ENCODE measurements around the gene B4GALT2. TPM values are rescaled to one million over a fixed set of nuclear protein-coding genes. Genes with fewer than 3 reads are reported as not detected.

The B4GALT2 gene
- total and polyA plus RNA-seq, 3 experiments from 2014 or later, result 1.9 to 41.7 (median 39.7) TPM

GRCh38 chr1:43969416-43969745 lies 9.6 kb upstream of the B4GALT2 start:
- Histone ChIP-seq H3K4me3 (ENCODE audit: low read length) (peak overlapping the region; percentile 67), H3K27ac (ENCODE audit: low read depth, low read length) (no peak overlapping the region), H3K4me1 (ENCODE audit: insufficient read depth, low read length) (peaks cover 20% of the 10 kb centered on the region), H3K36me3 (ENCODE audit: insufficient read depth, low read length) (peaks cover 3% of the 10 kb centered on the region), H3K27me3 (ENCODE audit: insufficient read depth, low read length, poor library complexity, severe bottlenecking) (no peaks in the 10 kb centered on the region), H3K9me3 (ENCODE audit: low read length) (no peaks in the 10 kb centered on the region)
- peaks cover 0 to 26% (median 0%) of the 10 kb centered on the region in 3 donors for H3K36me3 Mint-ChIP-seq
- peak overlapping the region; percentile 93 to 97 (median 94) for H3K4me3 Mint-ChIP-seq
- no peaks in the 10 kb centered on the region for H3K9me3 Mint-ChIP-seq
- ChIA-PET POLR2A (interaction anchor here (0.8 to 1.2 kb wide), 2 partner anchors 22 to 23 kb away, joined by 5 to 6 read pairs; partner anchors contain the start of gene IPO13), CTCF (interaction anchor here (1.4 kb wide), 2 partner anchors 16 to 22 kb away, joined by 3 to 8 read pairs; partner anchors contain the start of gene IPO13)
- H3K27me3 Mint-ChIP-seq, result no peaks in the 10 kb centered on the region
- no peak for DNase-seq
- peak overlapping the region; percentile 31 to 99 (median 54) for H3K27ac Mint-ChIP-seq
- peaks cover 32 to 36% (median 33%) of the 10 kb centered on the region in 3 donors for H3K4me1 Mint-ChIP-seq

- DNase-seq, result peak; percentile 88 to 96 (median 92)
- no peaks in the 10 kb centered on the region for H3K27me3 ChIP-seq (ENCODE audit: insufficient read depth, low read length, poor library complexity, severe bottlenecking)
- H3K27ac Mint-ChIP-seq, result peak within 1 kb of the TSS; percentile 46 to 99 (median 88)
- peaks cover 0 to 30% (median 0%) of the 10 kb centered on the region in 3 donors for H3K36me3 Mint-ChIP-seq
- H3K27me3 Mint-ChIP-seq, result no peaks in the 10 kb centered on the region
- CTCF ChIA-PET, result interaction anchor here (1.3 to 2.0 kb wide), 4 partner anchors 12 to 35 kb away, joined by 3 to 8 read pairs (median 6); partner anchors contain the start of gene IPO13
- H3K4me3 ChIP-seq (ENCODE audit: low read length), result peak within 1 kb of the TSS; percentile 67
- peak within 1 kb of the TSS; percentile 93 to 97 (median 94) for H3K4me3 Mint-ChIP-seq
- H3K4me1 Mint-ChIP-seq, result peaks cover 32 to 37% (median 34%) of the 10 kb centered on the region in 3 donors
- no peaks in the 10 kb centered on the region for H3K9me3 ChIP-seq (ENCODE audit: low read length)
- peak within 1 kb of the TSS; percentile 46 for H3K27ac ChIP-seq (ENCODE audit: low read depth, low read length)
- H3K9me3 Mint-ChIP-seq, result no peaks in the 10 kb centered on the region
- peaks cover 20% of the 10 kb centered on the region for H3K4me1 ChIP-seq (ENCODE audit: insufficient read depth, low read length)
- peaks cover 3% of the 10 kb centered on the region for H3K36me3 ChIP-seq (ENCODE audit: insufficient read depth, low read length)
- POLR2A ChIA-PET, result interaction anchor here (0.8 to 1.2 kb wide), 2 partner anchors 22 to 23 kb away, joined by 5 to 6 read pairs; partner anchors contain the start of gene IPO13
These were observed 9.1 kb upstream of the B4GALT2 start, which contains the start of gene DPH2 for GRCh38 chr1:43969746-43970466. TSS of gene DPH2 (plus strand) at chr1:43970010. CDS start at chr1:43970176, 166 bp downstream.

- Mint-ChIP-seq H3K27me3 (no peaks in the 10 kb centered on the region), H3K4me3 (peak overlapping the region; percentile 93 to 97 (median 94)), H3K27ac (peak overlapping the region in 6 of 8 donors; percentile 61 to 99 (median 89)), H3K9me3 (no peaks in the 10 kb centered on the region), H3K4me1 (peaks cover 32 to 40% (median 37%) of the 10 kb centered on the region in 3 donors), H3K36me3 (peaks cover 0 to 31% (median 0%) of the 10 kb centered on the region in 3 donors)
- DNase-seq, result no peak
- Histone ChIP-seq H3K36me3 (ENCODE audit: insufficient read depth, low read length) (peaks cover 3% of the 10 kb centered on the region), H3K4me3 (ENCODE audit: low read length) (peak overlapping the region; percentile 67), H3K4me1 (ENCODE audit: insufficient read depth, low read length) (peaks cover 21% of the 10 kb centered on the region), H3K27ac (ENCODE audit: low read depth, low read length) (peak overlapping the region; percentile 46), H3K27me3 (ENCODE audit: insufficient read depth, low read length, poor library complexity, severe bottlenecking) (no peaks in the 10 kb centered on the region), H3K9me3 (ENCODE audit: low read length) (no peaks in the 10 kb centered on the region)
- ChIA-PET POLR2A (interaction anchor here (1.2 kb wide), 1 partner anchor 24 kb away, joined by 5 read pairs; the partner anchor contains the start of gene IPO13), CTCF (interaction anchor here (1.3 to 2.0 kb wide), 4 partner anchors 13 to 36 kb away, joined by 3 to 8 read pairs (median 6); partner anchors contain the start of gene IPO13)
These were observed 8.5 kb upstream of the B4GALT2 start for GRCh38 chr1:43970502-43970901.

- H3K27me3 ChIP-seq (ENCODE audit: insufficient read depth, low read length, poor library complexity, severe bottlenecking), result no peaks in the 10 kb centered on the region
- no peak for DNase-seq
- Mint-ChIP-seq H3K27me3 (no peaks in the 10 kb centered on the region), H3K4me1 (peaks cover 35 to 44% (median 41%) of the 10 kb centered on the region in 3 donors), H3K36me3 (peaks cover 0 to 35% (median 0%) of the 10 kb centered on the region in 3 donors), H3K27ac (peak overlapping the region in 2 of 8 donors; percentile 42 to 60), H3K9me3 (no peaks in the 10 kb centered on the region), H3K4me3 (peak overlapping the region; percentile 93 to 97 (median 94))
- CTCF ChIA-PET, result interaction anchor here (1.3 to 2.0 kb wide), 2 partner anchors 13 to 36 kb away, joined by 3 to 8 read pairs; no protein-coding TSS in a partner anchor
- peaks cover 3% of the 10 kb centered on the region for H3K36me3 ChIP-seq (ENCODE audit: insufficient read depth, low read length)
- peaks cover 25% of the 10 kb centered on the region for H3K4me1 ChIP-seq (ENCODE audit: insufficient read depth, low read length)
- POLR2A ChIA-PET, result no interaction called here
- H3K27ac ChIP-seq (ENCODE audit: low read depth, low read length), result no peak overlapping the region
- H3K4me3 ChIP-seq (ENCODE audit: low read length), result no peak overlapping the region
- no peaks in the 10 kb centered on the region for H3K9me3 ChIP-seq (ENCODE audit: low read length)
These were observed 8.1 kb upstream of the B4GALT2 start for GRCh38 chr1:43970911-43971310.

GRCh38 chr1:43971336-43971980 lies 7.6 kb upstream of the B4GALT2 start:
- no peak for DNase-seq
- Mint-ChIP-seq H3K4me3 (peak overlapping the region; percentile 93 to 97 (median 94)), H3K27ac (no peak overlapping the region), H3K27me3 (no peaks in the 10 kb centered on the region), H3K36me3 (peaks cover 0 to 37% (median 0%) of the 10 kb centered on the region in 3 donors), H3K9me3 (no peaks in the 10 kb centered on the region), H3K4me1 (peaks cover 40 to 49% (median 46%) of the 10 kb centered on the region in 3 donors)
- H3K4me3 ChIP-seq (ENCODE audit: low read length), result no peak overlapping the region
- H3K36me3 ChIP-seq (ENCODE audit: insufficient read depth, low read length), result peaks cover 7% of the 10 kb centered on the region
- no peaks in the 10 kb centered on the region for H3K27me3 ChIP-seq (ENCODE audit: insufficient read depth, low read length, poor library complexity, severe bottlenecking)
- ChIA-PET CTCF (interaction anchor here (1.3 to 2.0 kb wide), 2 partner anchors 14 to 37 kb away, joined by 3 to 8 read pairs; no protein-coding TSS in a partner anchor), POLR2A (no interaction called here)
- H3K4me1 ChIP-seq (ENCODE audit: insufficient read depth, low read length), result peaks cover 30% of the 10 kb centered on the region
- no peak overlapping the region for H3K27ac ChIP-seq (ENCODE audit: low read depth, low read length)
- H3K9me3 ChIP-seq (ENCODE audit: low read length), result no peaks in the 10 kb centered on the region

- H3K4me1 ChIP-seq (ENCODE audit: insufficient read depth, low read length), result peaks cover 51% of the 10 kb centered on the region
- peaks cover 0 to 6% of the 10 kb centered on the region in 2 donors for H3K27me3 Mint-ChIP-seq
- POLR2A ChIA-PET, result interaction anchor here (0.8 kb wide), 1 partner anchor 27 kb away, joined by 3 read pairs; the partner anchor contains the start of gene IPO13
These were observed 5.0 kb upstream of the B4GALT2 start for GRCh38 chr1:43973981-43974442.

GRCh38 chr1:43974443-43975248 lies 4.4 kb upstream of the B4GALT2 start, which contains the start of gene ATP6V0B:
TSS of gene ATP6V0B (plus strand) at chr1:43974960. CDS start at chr1:43975041, 81 bp downstream.
- peak within 1 kb of the TSS; percentile 86 to 99 (median 93) for H3K27ac Mint-ChIP-seq
- Histone ChIP-seq H3K4me3 (ENCODE audit: low read length) (peak within 1 kb of the TSS; percentile 85), H3K27ac (ENCODE audit: low read depth, low read length) (peak within 1 kb of the TSS; percentile 79), H3K4me1 (ENCODE audit: insufficient read depth, low read length) (peaks cover 46% of the 10 kb centered on the region), H3K27me3 (ENCODE audit: insufficient read depth, low read length, poor library complexity, severe bottlenecking) (no peaks in the 10 kb centered on the region), H3K9me3 (ENCODE audit: low read length) (no peaks in the 10 kb centered on the region), H3K36me3 (ENCODE audit: insufficient read depth, low read length) (peaks cover 21% of the 10 kb centered on the region)
- H3K9me3 Mint-ChIP-seq, result no peaks in the 10 kb centered on the region
- H3K27me3 Mint-ChIP-seq, result peaks cover 0 to 6% of the 10 kb centered on the region in 2 donors
- H3K4me3 Mint-ChIP-seq, result peak within 1 kb of the TSS; percentile 86 to 98 (median 94)
- peaks cover 57 to 67% (median 66%) of the 10 kb centered on the region in 3 donors for H3K4me1 Mint-ChIP-seq
- CTCF ChIA-PET, result interaction anchor here (0.8 to 2.5 kb wide), 3 partner anchors 28 to 62 kb away, joined by 3 to 12 read pairs (median 5); partner anchors contain the start of gene IPO13
- POLR2A ChIA-PET, result interaction anchor here (1.0 to 1.6 kb wide), 2 partner anchors 28 to 325 kb away, joined by 4 to 9 read pairs; partner anchors contain the start of genes IPO13 and KDM4A
- peaks cover 3 to 54% (median 9%) of the 10 kb centered on the region in 3 donors for H3K36me3 Mint-ChIP-seq
- peak; percentile 86 to 94 (median 94) for DNase-seq

More at GRCh38 chr1:43973981-43974442, 5.0 kb upstream of the B4GALT2 start:
- Histone ChIP-seq H3K4me3 (ENCODE audit: low read length) (peak overlapping the region; percentile 85), H3K27me3 (ENCODE audit: insufficient read depth, low read length, poor library complexity, severe bottlenecking) (no peaks in the 10 kb centered on the region), H3K27ac (ENCODE audit: low read depth, low read length) (peak overlapping the region; percentile 79), H3K9me3 (ENCODE audit: low read length) (no peaks in the 10 kb centered on the region), H3K36me3 (ENCODE audit: insufficient read depth, low read length) (peaks cover 21% of the 10 kb centered on the region)
- Mint-ChIP-seq H3K36me3 (peaks cover 3 to 54% (median 9%) of the 10 kb centered on the region in 3 donors), H3K4me3 (peak overlapping the region; percentile 86 to 98 (median 94)), H3K9me3 (no peaks in the 10 kb centered on the region), H3K4me1 (peaks cover 62 to 73% (median 70%) of the 10 kb centered on the region in 3 donors), H3K27ac (peak overlapping the region; percentile 83 to 99 (median 93))
- CTCF ChIA-PET, result interaction anchor here (1.8 to 2.5 kb wide), 2 partner anchors 27 to 31 kb away, joined by 5 to 12 read pairs; partner anchors contain the start of gene IPO13
- no peak for DNase-seq
